HepG2 (cell line): Measurements from ENCODE around the gene DLEC1. TPM values are rescaled to one million over a fixed set of nuclear protein-coding genes. Genes with fewer than 3 reads are reported as not detected.

Source experiments
- ATAC-seq: fragments of 200-7000 bp; cut with Tn5 transposase; 3 replicates; pipeline ENCODE4 v1.9.1; 2020; ENCODE audit warnings: mild to moderate bottlenecking, moderate library complexity
- BruUV-seq: library from RNA; stranded (reverse); fragments of 400-500 nt; replicated peaks from 2 replicates; lab custom pipeline; 2021; lab: Mats Ljungman, UMichigan
- CTCF ChIA-PET: fragments of 300-600 bp; formaldehyde crosslinking; extraction: SDS; loops from one replicate; lab custom pipeline; 2021; ENCODE audit warnings: low total read pairs, inconsistent platforms, low intra/inter-chr PET ratio; lab: Yijun Ruan, JAX
- POLR2A ChIA-PET: fragments of 350-600 bp; sonication (Branson Sonifier 250); formaldehyde crosslinking; loops from one replicate; lab custom pipeline; 2020; ENCODE audit warnings: antibody characterized with exemption, inconsistent platforms; lab: Yijun Ruan, JAX
- DNase-seq: peaks from one replicate; pipeline ENCODE4 v3.0.0-alpha.2; 2015; ENCODE audit warnings: low spot score
- FAIRE-seq: peaks from 3 replicates; lab custom pipeline; 2011; peaks lifted over from hg19 to GRCh38; lab: Jason Lieb, UNC
- H2AFZ ChIP-seq: one replicate; pipeline ENCODE4 v1.6.1; 2011; ENCODE audit warnings: low read length, inconsistent platforms
- H3K27ac ChIP-seq: fragments of 300-600 bp; 3 replicates; pipeline ENCODE4 v1.8.0; 2011; ENCODE audit warnings: mixed run types, mild to moderate bottlenecking, mixed read lengths, low read length, inconsistent platforms; ENCODE audit not compliant: insufficient read depth; ENCODE audit errors: extremely low read length
- H3K27me3 ChIP-seq, 2 experiments: fragments of 200-600 bp in 1 of 2; 2 replicates in 1 of 2; 3 replicates in 1 of 2; pipeline versions ENCODE4 v1.6.0 to v1.8.0; 2011; ENCODE audit warnings: low read length in 2 of 2, mild to moderate bottlenecking in 2 of 2, moderate library complexity in 2 of 2, inconsistent platforms in 1 of 2; ENCODE audit not compliant: insufficient read depth in 2 of 2, control insufficient read depth in 1 of 2
- H3K36me3 ChIP-seq, 2 experiments: fragments of 200-600 bp in 1 of 2; replicated peaks in 1 of 2; 2 replicates in 1 of 2; 3 replicates in 1 of 2; pipeline versions ENCODE4 v1.5.1 to v1.8.0; 2011; ENCODE audit warnings: low read length in 2 of 2, inconsistent platforms in 1 of 2; ENCODE audit not compliant: insufficient read depth in 2 of 2, control insufficient read depth in 1 of 2
- H3K4me1 ChIP-seq: 2 replicates; pipeline ENCODE4 v1.5.1; 2012; ENCODE audit warnings: low read length, inconsistent platforms; ENCODE audit not compliant: insufficient read depth
- H3K4me2 ChIP-seq: 2 replicates; pipeline ENCODE4 v1.6.0; 2011; ENCODE audit warnings: low read depth, low read length, inconsistent platforms
- H3K4me3 ChIP-seq, 3 experiments: fragments of 200-600 bp in 1 of 3; sonication (generic), shearing (Covaris generic) in 1 of 3; replicated peaks in 1 of 3; 2 replicates each; pipeline ENCODE4 v1.5.1; 2011 to 2016; ENCODE audit warnings: low read length in 3 of 3, inconsistent platforms in 2 of 3, low read depth in 2 of 3, mild to moderate bottlenecking in 2 of 3, control low read depth in 1 of 3, mixed read lengths in 1 of 3; ENCODE audit not compliant: insufficient read depth in 1 of 3
- H3K79me2 ChIP-seq: one replicate; pipeline ENCODE4 v1.6.1; 2011; ENCODE audit warnings: low read length, inconsistent platforms; ENCODE audit not compliant: insufficient read depth
- H3K9ac ChIP-seq: 2 replicates; pipeline ENCODE4 v1.6.0; 2011; ENCODE audit warnings: mild to moderate bottlenecking, low read depth, low read length, inconsistent platforms; ENCODE audit not compliant: insufficient read depth
- H3K9me3 ChIP-seq: 2 replicates; pipeline ENCODE4 v1.5.1; 2012; ENCODE audit warnings: mild to moderate bottlenecking, low read length
- H4K20me1 ChIP-seq: 2 replicates; pipeline ENCODE4 v1.6.0; 2011; ENCODE audit warnings: inconsistent platforms, mild to moderate bottlenecking, low read length, moderate library complexity; ENCODE audit not compliant: insufficient read depth
- ARNT ChIP-seq: fragments of 450-650 bp; IDR thresholded peaks from 2 replicates; pipeline ENCODE4 v1.6.1; 2017
- FIP1L1 ChIP-seq: fragments of 200-400 bp; formaldehyde crosslinking; IDR thresholded peaks from 2 replicates; pipeline ENCODE4 v1.6.1; 2018; ENCODE audit warnings: low read depth, mild to moderate bottlenecking, low read length, moderate library complexity, borderline replicate concordance; ENCODE audit not compliant: insufficient read depth
- MTA1 ChIP-seq: sonication (generic); formaldehyde crosslinking; IDR thresholded peaks from 2 replicates; pipeline ENCODE4 v1.4.0; 2020; ENCODE audit warnings: missing genetic modification reagents, mild to moderate bottlenecking, borderline replicate concordance
- NR3C1 ChIP-seq: sonication (generic); formaldehyde crosslinking; IDR thresholded peaks from 2 replicates; pipeline ENCODE4 v1.4.0; 2020; ENCODE audit warnings: missing genetic modification reagents
- ONECUT2 ChIP-seq: sonication (generic); formaldehyde crosslinking; IDR thresholded peaks from 2 replicates; pipeline ENCODE4 v1.4.0; 2020; ENCODE audit warnings: missing genetic modification reagents
- ZFAT ChIP-seq: sonication (generic); formaldehyde crosslinking; conservative IDR thresholded peaks from 2 replicates; pipeline ENCODE4 v1.8.1; 2023; ENCODE audit warnings: missing genetic modification reagents, inconsistent platforms
- ZNF136 ChIP-seq: sonication (generic); formaldehyde crosslinking; IDR thresholded peaks from 2 replicates; pipeline ENCODE4 v1.8.1; 2022; ENCODE audit warnings: low read depth, mild to moderate bottlenecking, moderate library complexity, missing genetic modification reagents
- WGBS: methylation state at CpG from one replicate; pipeline ENCODE4 v1.1.6; 2017; ENCODE audit warnings: low lambda C conversion rate; 5-methylcytosine and 5-hydroxymethylcytosine counted together
- in situ Hi-C: cut with HindIII; loops from 2 replicates; pipeline ENCODE4 v1.10.0; 2017; ENCODE audit warnings: low pct_unique_long_range_greater_than_20kb; ENCODE audit not compliant: extremely low pct_ligation_motif_present
- intact Hi-C: fragments of 100-400 bp; cut with micrococcal nuclease; formaldehyde crosslinking; loops from one replicate; pipeline ENCODE4 v1.10.0; 2022; ENCODE audit not compliant: unreplicated experiment
- polyA plus RNA-seq, 8 experiments: library from polyadenylated mRNA; depleted of rRNA in 3 of 8; stranded (reverse) in 7 of 8; unstranded in 1 of 8; fragments of >200 nt; fragmentation: Illumina TruSeq in 4 of 8; extraction: Trizol in 4 of 8; gene quantifications; 2 replicates each; pipeline versions ENCODE4 v1.2.1 to v1.2.3, GENCODE V29; 2011 to 2016; ENCODE audit warnings: low read depth in 4 of 8, missing spikeins in 1 of 8, mixed read lengths in 1 of 8; ENCODE audit not compliant: insufficient read depth in 1 of 8
- total RNA-seq, 5 experiments: library from RNA; depleted of rRNA; stranded (reverse); fragments of >200 nt; fragmentation: Illumina TruSeq; extraction: Trizol; gene quantifications; 2 replicates each; pipeline ENCODE4 v1.2.3, GENCODE V29; 2016; ENCODE audit warnings: low read depth in 1 of 5

DLEC1 gene
- total and polyA plus RNA-seq, 2 of the 13 experiments (the other 11 are each of a cell fraction or from before 2014, with no cell fraction given) = 0.09 TPM; not detected in 1

- Histone ChIP-seq H3K4me2 (no peak overlapping the region), H3K27ac (no peak overlapping the region), H3K9ac (no peak overlapping the region), H2AFZ (no peak overlapping the region), H3K79me2 (no peaks in the 10 kb centered on the region), H3K27me3 (peaks cover 1 to 16% of the 10 kb centered on the region in 2 experiments; a peak in 4 of 5 replicates), H3K4me1 (peaks cover 85% of the 10 kb centered on the region), H3K4me3 (no peak overlapping the region), H3K36me3 (no peaks in the 10 kb centered on the region), H4K20me1 (no peaks in the 10 kb centered on the region), H3K9me3 (no peaks in the 10 kb centered on the region)
- TF ChIP-seq FIP1L1 (no peak), ARNT (no peak)
- ChIA-PET POLR2A (no interaction called here), CTCF (interaction anchor here (1.1 kb wide), 1 partner anchor 19 kb away, joined by 3 read pairs; no protein-coding TSS in a partner anchor)
- no peak for FAIRE-seq
- in situ Hi-C loops (no loop called here), intact Hi-C loops (no loop called here)
- no peak for ATAC-seq
- no peak for DNase-seq
- 85% methylated on average over 49 of the region's 49 CpGs for WGBS
- BruUV-seq = no TSS peak
Observed at GRCh38 chr3:37993820-37994638, 45.0 kb upstream of the DLEC1 start.

- Histone ChIP-seq H3K4me2 (no peak overlapping the region), H3K9ac (no peak overlapping the region), H3K27me3 (peaks cover 1 to 20% of the 10 kb centered on the region in 2 experiments; a peak in 4 of 5 replicates), H3K9me3 (no peaks in the 10 kb centered on the region), H3K4me1 (peaks cover 79% of the 10 kb centered on the region), H3K79me2 (no peaks in the 10 kb centered on the region), H2AFZ (no peak overlapping the region), H3K27ac (no peak overlapping the region), H4K20me1 (no peaks in the 10 kb centered on the region), H3K36me3 (no peaks in the 10 kb centered on the region), H3K4me3 (no peak overlapping the region)
- TF ChIP-seq MTA1 (CRISPR knock-in tag) (no peak), NR3C1 (CRISPR knock-in tag) (no peak), ZNF136 (CRISPR knock-in tag) (no peak), ZFAT (CRISPR knock-in tag) (no peak), ONECUT2 (no peak)
- CTCF ChIA-PET = no interaction called here
- 61% methylated on average over 2 of the region's 2 CpGs for WGBS
- POLR2A ChIA-PET = no interaction called here
- ATAC-seq (no peak), DNase-seq (no peak), FAIRE-seq (no peak)
- in situ Hi-C loops = no loop called here
- intact Hi-C loops = no loop called here
- no TSS peak for BruUV-seq
Observed at GRCh38 chr3:37994639-37994972, 44.4 kb upstream of the DLEC1 start.
